NT2/D1 (cell line): ENCODE results near the gene GNPTG.
A peak's percentile ranks its signal among the peaks of the same experiment; 100 is the strongest.

Experiments
- DNase-seq: peaks from one replicate; pipeline ENCODE4 v3.0.0-alpha.2; 2011; ENCODE audit warnings: low read depth, low spot score
- H3K27me3 ChIP-seq: 2 replicates; pipeline ENCODE4 v1.6.0; 2011; ENCODE audit warnings: mild to moderate bottlenecking; ENCODE audit not compliant: insufficient read length, insufficient read depth
- H3K36me3 ChIP-seq: 2 replicates; pipeline ENCODE4 v1.6.1; 2011; ENCODE audit warnings: mild to moderate bottlenecking, low read length, mixed read lengths; ENCODE audit not compliant: insufficient read depth, insufficient read length
- H3K4me1 ChIP-seq: 2 replicates; pipeline ENCODE4 v1.5.1; 2011; ENCODE audit not compliant: insufficient read depth, insufficient read length
- H3K4me3 ChIP-seq: 2 replicates; pipeline ENCODE4 v1.5.1; 2011; ENCODE audit warnings: low read depth; ENCODE audit not compliant: insufficient read length
- H3K9ac ChIP-seq: 2 replicates; pipeline ENCODE4 v1.6.0; 2011; ENCODE audit warnings: low read depth; ENCODE audit not compliant: insufficient read length
- H3K9me3 ChIP-seq: 2 replicates; pipeline ENCODE4 v1.5.1; 2011; ENCODE audit warnings: mild to moderate bottlenecking, low read length; ENCODE audit not compliant: insufficient read depth
- SUZ12 ChIP-seq: IDR thresholded peaks from 2 replicates; pipeline ENCODE4 v1.6.1; 2011; ENCODE audit not compliant: insufficient read length, insufficient read depth; ENCODE audit errors: extremely low read depth
- YY1 ChIP-seq: IDR thresholded peaks from 2 replicates; pipeline ENCODE4 v1.6.1; 2011; ENCODE audit not compliant: insufficient read length, insufficient read depth
- ZNF274 ChIP-seq: IDR thresholded peaks from 2 replicates; pipeline ENCODE4 v1.6.1; 2011; ENCODE audit warnings: mild to moderate bottlenecking, low read depth, low read length

The GNPTG gene

GRCh38 chr16:1393613-1394176, 42.0 kb downstream of the GNPTG start:
- Histone ChIP-seq H3K4me3 (no peak overlapping the region), H3K9me3 (no peaks in the 10 kb centered on the region), H3K27me3 (no peaks in the 10 kb centered on the region), H3K36me3 (peaks cover 18% of the 10 kb centered on the region), H3K9ac (no peak overlapping the region), H3K4me1 (no peaks in the 10 kb centered on the region)
- no peak for TF ChIP-seq YY1
- no peak for TF ChIP-seq SUZ12
- no peak for TF ChIP-seq ZNF274
- no peak for DNase-seq

GRCh38 chr16:1394367-1394951, 42.7 kb downstream of the GNPTG start:
- no peak for TF ChIP-seq YY1
- no peak for TF ChIP-seq ZNF274
- TF ChIP-seq SUZ12: no peak

DNA sequence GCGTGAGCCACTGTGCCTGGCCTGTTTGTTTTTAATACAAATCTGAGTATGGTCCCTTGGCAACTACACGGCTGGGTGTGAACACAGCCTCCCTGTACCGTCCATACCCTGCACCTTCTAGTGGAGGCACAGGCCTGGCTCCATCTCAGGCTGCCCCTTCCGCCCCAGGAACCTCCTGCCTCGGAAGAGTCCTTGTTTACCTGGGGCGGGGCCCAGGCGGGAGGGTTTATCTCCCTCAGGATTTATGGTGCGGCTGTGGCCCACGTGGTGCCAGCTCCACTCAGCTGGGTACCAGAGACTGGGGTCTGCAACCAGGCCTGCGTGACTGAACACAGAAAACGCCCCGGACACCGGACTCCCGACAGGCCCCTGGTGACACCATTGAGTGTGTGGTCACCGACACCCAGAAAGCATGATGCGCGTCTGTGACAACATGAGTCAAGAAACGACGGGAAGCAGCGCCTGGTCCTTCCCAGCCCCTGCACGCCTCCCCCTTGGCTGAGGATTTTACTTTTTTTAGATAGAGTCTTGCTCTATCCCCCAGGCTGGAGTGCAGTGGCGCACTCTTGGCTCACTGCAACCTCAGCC, 43.8 kb downstream of the GNPTG start:
- peaks cover 23% of the 10 kb centered on the region for H3K36me3 ChIP-seq
- H3K27me3 ChIP-seq: no peaks in the 10 kb centered on the region
- no peak for DNase-seq
- peak overlapping the region; percentile 32 for H3K9ac ChIP-seq
- TF ChIP-seq SUZ12 (no peak), YY1 (no peak), ZNF274 (no peak)
- H3K4me3 ChIP-seq: no peak overlapping the region
- no peaks in the 10 kb centered on the region for H3K9me3 ChIP-seq
- H3K4me1 ChIP-seq: no peaks in the 10 kb centered on the region

More at GRCh38 chr16:1394367-1394951, 42.7 kb downstream of the GNPTG start:
- Histone ChIP-seq H3K9me3 (no peaks in the 10 kb centered on the region), H3K4me1 (no peaks in the 10 kb centered on the region), H3K9ac (no peak overlapping the region), H3K36me3 (peaks cover 22% of the 10 kb centered on the region), H3K27me3 (no peaks in the 10 kb centered on the region), H3K4me3 (no peak overlapping the region)
- no peak for DNase-seq

DNA sequence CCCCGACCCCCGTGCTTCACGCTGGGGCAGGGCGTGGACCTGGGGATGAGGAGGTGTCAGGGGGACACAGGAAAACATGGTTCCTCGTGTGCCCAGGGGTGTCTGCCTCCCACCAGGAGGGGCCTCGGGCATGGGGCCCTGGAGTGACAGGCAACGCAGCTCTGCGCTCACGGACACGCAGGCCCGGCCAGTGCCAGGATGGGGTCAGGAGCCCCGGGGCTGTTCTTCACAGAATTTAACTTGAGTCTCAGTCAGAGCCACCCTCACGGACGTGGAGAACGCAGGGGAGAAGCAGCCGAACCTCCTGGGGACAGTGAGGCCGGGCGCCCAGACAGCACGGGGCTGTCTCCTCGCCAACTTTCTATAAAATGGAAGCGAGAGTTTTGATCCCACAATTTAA, 46.0 kb downstream of the GNPTG start:
- no peaks in the 10 kb centered on the region for H3K27me3 ChIP-seq
- DNase-seq: no peak
- no peak overlapping the region for H3K4me3 ChIP-seq
- peaks cover 35% of the 10 kb centered on the region for H3K36me3 ChIP-seq
- H3K9me3 ChIP-seq: no peaks in the 10 kb centered on the region
- H3K4me1 ChIP-seq: no peaks in the 10 kb centered on the region
- no peak overlapping the region for H3K9ac ChIP-seq
- no peak for TF ChIP-seq ZNF274
- TF ChIP-seq SUZ12: no peak
- TF ChIP-seq YY1: no peak

DNA sequence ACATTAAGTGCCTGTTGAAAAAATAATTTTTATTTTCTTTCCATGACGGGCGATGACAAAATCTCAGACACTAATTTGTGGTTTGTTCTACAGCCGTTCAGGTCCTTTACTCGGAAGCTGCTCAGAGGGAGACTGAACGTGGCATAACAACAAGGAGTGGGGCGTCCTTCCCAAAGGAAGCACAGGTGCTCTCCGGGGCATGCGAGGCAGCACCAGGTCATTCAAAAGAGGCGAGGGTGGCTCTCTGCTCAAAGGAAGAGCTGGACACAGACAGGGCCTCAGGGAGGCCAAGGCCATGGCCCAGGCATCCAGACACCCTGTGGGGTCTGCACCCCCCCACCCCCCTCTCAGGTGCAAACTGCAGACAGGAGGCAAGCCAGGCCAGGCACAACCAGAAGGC, 46.6 kb downstream of the GNPTG start:
- Histone ChIP-seq H3K4me3 (no peak overlapping the region), H3K4me1 (no peaks in the 10 kb centered on the region), H3K36me3 (peaks cover 35% of the 10 kb centered on the region), H3K9ac (no peak overlapping the region), H3K9me3 (no peaks in the 10 kb centered on the region), H3K27me3 (no peaks in the 10 kb centered on the region)
- no peak for DNase-seq
- TF ChIP-seq ZNF274 (no peak), SUZ12 (no peak), YY1 (no peak)

DNA sequence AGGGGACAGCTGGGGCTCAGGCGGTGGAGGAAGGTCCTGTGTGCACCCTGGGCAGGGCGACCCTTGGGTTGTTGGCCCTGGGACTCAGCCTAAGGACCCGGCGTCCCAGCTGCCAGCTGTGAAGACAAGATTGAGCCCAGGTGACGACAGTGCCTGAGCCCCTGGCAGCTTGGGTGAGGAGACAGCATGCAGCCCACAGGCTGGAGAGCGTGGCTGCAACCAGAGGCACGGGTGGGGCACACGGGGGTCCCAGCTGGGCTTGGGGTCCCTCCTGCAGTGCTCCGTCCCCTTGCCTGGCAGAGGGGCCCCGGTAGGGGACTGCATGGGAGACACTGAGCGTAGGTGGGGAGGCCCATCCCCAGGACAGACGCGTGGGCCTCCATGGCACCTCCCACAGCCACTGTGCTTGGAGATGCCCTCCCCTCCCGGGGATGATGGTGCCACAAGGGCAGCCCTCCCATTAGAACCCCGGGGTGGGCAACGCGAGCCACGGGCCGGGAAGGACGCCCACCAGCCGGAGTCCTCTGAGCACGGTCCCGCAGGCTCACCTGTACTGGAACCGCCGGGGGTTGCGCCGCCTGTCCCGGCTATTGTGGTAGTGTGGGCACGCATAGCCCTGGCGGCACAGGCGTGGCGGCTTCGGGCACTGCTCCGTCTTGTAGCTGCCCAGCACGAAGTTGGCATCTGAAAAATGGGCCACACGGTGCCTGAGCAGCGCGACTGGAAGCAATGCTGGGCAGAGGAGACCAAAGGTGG, 47.3 kb downstream of the GNPTG start:
- no peaks in the 10 kb centered on the region for H3K4me1 ChIP-seq
- no peak overlapping the region for H3K4me3 ChIP-seq
- peaks cover 32% of the 10 kb centered on the region for H3K36me3 ChIP-seq
- TF ChIP-seq ZNF274 (no peak), SUZ12 (no peak), YY1 (no peak)
- no peaks in the 10 kb centered on the region for H3K27me3 ChIP-seq
- H3K9ac ChIP-seq: no peak overlapping the region
- H3K9me3 ChIP-seq: no peaks in the 10 kb centered on the region
- no peak for DNase-seq
